Brain microvascular endothelial cell (primary cell): Measurements from ENCODE around the gene VPS29.

Source experiments
- DNase-seq: peaks from one replicate; pipeline ENCODE4 v3.0.0-alpha.2; 2020
- H3K27ac ChIP-seq: fragments of 250-450 bp; sonication (Bioruptor Pico); 2 replicates; pipeline ENCODE4 v1.5.1; 2020; ENCODE audit warnings: mild to moderate bottlenecking, moderate library complexity
- H3K27me3 ChIP-seq: fragments of 250-450 bp; sonication (Bioruptor Pico); replicated peaks from 2 replicates; pipeline ENCODE4 v1.5.1; 2020; ENCODE audit warnings: mild to moderate bottlenecking
- H3K36me3 ChIP-seq: fragments of 250-450 bp; sonication (Bioruptor Pico); replicated peaks from 2 replicates; pipeline ENCODE4 v1.5.1; 2020; ENCODE audit warnings: mild to moderate bottlenecking
- H3K4me3 ChIP-seq: 2 replicates; pipeline ENCODE4 v1.5.1; 2011; ENCODE audit warnings: low read depth, mild to moderate bottlenecking, control low read depth, low read length, moderate library complexity
- CTCF ChIP-seq: IDR thresholded peaks from 2 replicates; pipeline ENCODE4 v1.5.1; 2011; ENCODE audit warnings: low read depth, mild to moderate bottlenecking, moderate library complexity, low read length, control low read depth, inconsistent platforms; ENCODE audit errors: missing control alignments
- in situ Hi-C: cut with HindIII; loops from 2 replicates; pipeline ENCODE4 v1.10.0; 2017; ENCODE audit warnings: low sequenced_read_pairs, low pct_ligation_motif_present

VPS29 gene

GRCh38 chr12:110449799-110450497 lies 52.0 kb downstream of the VPS29 start, which contains the start of gene ARPC3:
ARPC3 (minus strand) TSS chr12:110450337; CDS start chr12:110450260, 77 bp downstream.
- TF ChIP-seq CTCF = peak; percentile 89
- peaks cover 8% of the 10 kb centered on the region for H3K36me3 ChIP-seq
- H3K4me3 ChIP-seq = peak within 1 kb of the TSS; percentile 99
- in situ Hi-C loops = no loop called here
- DNase-seq = peak; percentile 92
- H3K27me3 ChIP-seq = no peaks in the 10 kb centered on the region
- peak within 1 kb of the TSS; percentile 88 for H3K27ac ChIP-seq

GRCh38 chr12:110444455-110444854 lies 57.5 kb downstream of the VPS29 start:
- no peak for TF ChIP-seq CTCF
- Histone ChIP-seq H3K27ac (no peak overlapping the region), H3K4me3 (no peak overlapping the region), H3K36me3 (peaks cover 51% of the 10 kb centered on the region), H3K27me3 (no peaks in the 10 kb centered on the region)
- no peak for DNase-seq
- in situ Hi-C loops = no loop called here
